Stimulated activated CD4-positive, alpha-beta T cell treated with anti-CD3 and anti-CD28 coated beads, Interleukin-1b, Interleukin-23, amount 100 ng/mL, for 1 hour (primary cell): ENCODE measurements around the gene NIPSNAP2.
A peak's percentile ranks its signal among the peaks of the same experiment; 100 is the strongest.
"Not testable (repeated sequence)": the region's sequence is repeated elsewhere in the genome, so short reads cannot be mapped to it uniquely, and the experiment has no call there.

Experiments used
- DNase-seq, 2 donors: peaks; one replicate each; pipeline ENCODE4 v3.0.0-alpha.2; 2020; ENCODE audit warnings: low read depth in 2 of 2

The NIPSNAP2 gene

DNA sequence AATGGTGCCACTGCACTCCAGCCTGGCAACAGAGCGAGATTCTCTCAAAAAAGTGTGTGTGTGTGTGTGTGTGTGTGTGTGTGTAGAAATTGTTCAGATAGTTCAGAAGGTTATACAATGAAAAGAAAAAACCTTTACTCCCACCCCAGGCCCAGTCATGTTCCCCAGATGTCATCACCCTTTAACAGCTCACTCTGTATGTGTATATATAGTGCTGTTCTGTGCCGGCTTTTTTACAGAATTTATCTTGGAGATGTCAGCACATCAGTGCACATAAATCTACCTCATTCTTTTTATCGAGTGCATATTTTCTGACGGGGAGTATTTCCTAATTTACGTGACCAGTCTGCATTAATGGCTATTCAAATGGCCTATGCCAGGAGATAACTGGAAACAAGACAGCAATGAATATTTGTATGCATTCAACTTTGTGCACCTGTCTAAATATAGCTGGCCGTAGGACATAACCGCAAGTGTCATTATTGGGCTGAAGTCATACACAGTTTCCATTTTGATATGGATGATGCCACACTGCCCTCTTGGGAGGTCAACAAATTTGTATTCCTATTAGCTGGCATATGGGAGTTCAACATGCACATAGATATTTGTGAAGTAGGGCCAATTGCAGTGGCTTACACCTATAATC is 11.7 kb downstream of the NIPSNAP2 start:
- no peak for DNase-seq

DNA sequence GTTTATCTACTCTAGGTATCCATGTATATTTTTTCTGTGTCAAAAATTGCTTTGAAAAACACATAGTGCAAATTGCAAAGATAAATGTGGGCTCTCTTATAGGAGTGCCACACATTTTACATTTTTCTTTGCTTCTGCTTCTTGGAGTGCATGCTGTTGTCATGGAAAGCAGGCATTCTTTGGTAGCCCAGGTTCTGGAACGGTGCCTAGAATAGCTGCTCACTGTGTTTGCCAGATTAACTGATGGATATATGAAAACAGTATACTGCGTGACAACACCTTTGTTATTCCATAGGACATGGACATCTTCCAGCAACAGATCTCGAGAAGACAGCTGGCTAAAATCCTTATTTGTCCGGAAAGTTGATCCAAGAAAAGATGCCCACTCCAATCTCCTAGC is 13.4 kb downstream of the NIPSNAP2 start:
- DNase-seq, result no peak

DNA sequence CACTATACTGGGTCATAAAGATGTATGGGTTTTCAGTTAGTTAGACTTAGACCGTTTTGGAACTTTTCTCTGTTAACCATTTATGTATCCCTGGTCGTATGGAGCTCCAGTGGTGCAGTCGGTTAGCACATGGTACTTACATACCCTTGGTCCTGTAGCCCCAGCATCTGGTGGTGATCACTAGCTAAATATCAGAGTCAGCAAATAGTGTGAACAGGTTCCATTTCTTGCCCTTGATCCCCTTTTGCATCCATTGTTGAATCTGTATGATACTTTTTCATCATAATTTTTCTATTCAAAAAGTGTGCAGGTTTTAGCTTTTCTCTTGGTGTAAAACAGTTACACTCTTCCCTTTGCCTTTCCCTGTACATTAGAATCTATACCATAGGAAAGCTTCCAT is 15.9 kb downstream of the NIPSNAP2 start:
- DNase-seq, result no peak

DNA sequence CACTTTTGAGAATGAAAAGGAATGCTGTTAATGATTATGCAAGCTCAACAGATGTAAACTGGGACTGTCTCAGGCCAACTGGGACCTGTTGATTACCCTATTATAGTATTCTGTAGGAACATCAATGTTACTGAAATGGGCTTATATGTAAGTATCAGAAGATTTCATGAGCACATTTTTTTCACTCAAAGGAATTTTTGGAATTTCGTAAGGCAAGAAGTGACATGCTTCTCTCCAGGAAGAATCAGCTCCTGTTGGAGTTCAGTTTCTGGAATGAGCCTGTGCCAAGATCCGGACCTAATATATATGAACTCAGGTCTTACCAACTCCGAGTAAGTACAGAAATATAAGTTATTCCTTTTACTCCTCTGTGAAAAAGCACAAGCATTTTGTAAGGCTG is 19.2 kb downstream of the NIPSNAP2 start:
- DNase-seq, result no peak

DNA sequence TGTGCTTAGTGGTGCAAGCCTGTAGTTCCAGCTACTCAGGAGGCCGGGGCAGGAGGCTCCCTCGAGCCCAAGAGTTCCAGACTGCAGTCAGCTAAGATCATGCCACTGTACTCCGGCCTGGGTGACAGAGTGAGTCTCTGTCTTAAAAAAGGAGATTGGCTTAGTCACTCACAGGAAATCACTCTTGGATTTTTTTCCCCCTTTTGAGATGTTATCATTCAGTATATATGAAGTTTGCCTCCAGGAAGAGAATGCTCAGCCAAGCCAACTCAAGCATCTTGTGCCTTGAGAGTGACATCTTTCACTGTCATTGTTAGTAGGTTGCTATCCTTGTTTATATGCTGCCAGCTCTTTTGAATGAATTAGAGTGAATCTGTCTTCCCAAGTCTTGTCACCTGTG is 28.0 kb downstream of the NIPSNAP2 start:
- DNase-seq, result no peak

DNA sequence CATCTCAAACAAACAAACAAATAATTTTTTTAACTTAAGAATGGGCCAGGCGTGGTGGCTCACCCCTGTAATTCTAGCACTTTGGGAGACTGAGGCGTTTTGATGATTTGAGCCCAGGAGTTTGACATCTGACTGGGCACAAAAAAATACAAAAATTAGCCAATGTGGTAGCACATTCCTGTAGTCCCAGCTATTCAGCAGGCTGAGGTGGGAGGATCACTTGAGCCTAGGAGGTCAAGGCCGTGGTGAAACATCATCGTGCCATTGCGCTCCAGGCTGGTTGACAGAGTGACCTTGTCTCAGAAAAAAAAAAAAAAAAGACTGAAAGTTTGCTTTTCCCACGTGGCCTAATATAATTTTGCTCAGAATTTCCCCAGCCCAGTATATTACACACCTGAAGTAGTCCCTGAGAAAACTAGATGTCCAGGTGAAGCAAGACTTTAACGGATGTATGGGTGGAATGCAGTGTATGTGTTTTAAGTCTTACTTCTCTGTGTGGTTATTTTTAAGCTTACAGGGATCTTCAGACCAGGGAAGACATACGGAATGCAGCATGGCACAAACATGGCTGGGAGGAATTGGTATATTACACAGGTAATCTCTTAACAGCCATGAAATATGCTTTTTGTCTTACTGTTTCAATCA is 32.6 kb downstream of the NIPSNAP2 start:
- DNase-seq, result no peak

DNA sequence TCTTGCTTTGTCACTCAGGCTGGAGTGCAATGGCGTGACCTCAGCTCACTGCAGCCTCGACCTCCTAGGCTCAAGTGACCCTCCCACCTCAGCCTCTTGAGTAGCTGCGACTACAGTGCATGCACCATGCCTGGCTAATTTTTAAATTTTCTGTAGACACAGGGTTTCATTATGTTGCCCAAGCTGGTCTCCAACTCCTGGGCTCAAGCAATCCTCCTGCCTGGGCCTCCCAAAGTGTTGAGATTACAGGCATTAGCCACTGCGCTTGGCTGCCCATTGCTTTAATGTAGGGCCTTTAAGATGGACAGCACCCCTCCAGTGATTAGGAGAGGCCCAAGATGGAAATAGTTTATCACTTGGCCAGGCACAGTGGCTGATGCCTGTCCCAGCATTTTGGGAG is 39.4 kb downstream of the NIPSNAP2 start:
- DNase-seq, result no peak

DNA sequence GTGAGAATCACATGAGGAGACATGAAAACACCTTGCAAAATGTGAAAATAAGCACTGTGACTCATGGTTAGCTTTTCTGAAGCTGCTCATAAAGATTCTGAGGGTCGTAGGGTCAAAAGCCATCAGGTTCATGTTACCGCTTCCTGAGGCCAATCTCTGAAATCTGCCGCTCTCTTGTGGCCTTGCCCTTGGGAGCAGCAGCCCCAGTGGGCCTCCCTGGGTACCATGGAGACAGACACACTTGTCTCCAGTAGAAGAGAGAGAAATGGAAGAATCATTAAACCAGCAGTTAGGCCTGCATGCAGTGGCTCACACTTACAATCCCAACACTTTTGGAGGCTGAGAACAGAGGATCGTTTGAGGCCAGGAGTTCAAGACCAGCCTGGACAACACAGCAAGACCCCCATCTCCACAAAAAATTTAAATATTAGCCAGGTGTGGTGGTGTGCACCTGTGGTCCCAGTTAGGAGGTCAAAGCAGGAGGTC is 42.8 kb downstream of the NIPSNAP2 start:
- DNase-seq, result no peak

DNA sequence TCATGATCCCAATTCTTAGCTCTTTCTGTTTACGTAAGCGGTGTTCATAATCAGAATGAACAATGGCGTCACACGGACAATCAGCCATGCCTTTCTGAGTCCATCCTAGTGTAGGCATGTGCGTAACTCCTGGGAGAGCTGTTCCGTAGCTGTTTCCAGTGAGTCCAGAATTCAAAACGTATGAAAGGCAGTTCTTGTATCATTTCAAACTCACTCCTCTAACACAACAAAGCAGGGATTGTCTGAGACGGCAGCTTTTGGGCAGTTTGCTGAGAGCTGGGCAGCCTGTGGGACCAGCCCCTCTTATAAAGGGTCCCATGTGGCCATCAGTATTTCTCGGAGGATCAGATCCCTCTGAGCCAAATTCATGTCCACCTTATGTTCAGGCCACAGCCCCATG is 43.5 kb downstream of the NIPSNAP2 start:
- no peak for DNase-seq

DNA sequence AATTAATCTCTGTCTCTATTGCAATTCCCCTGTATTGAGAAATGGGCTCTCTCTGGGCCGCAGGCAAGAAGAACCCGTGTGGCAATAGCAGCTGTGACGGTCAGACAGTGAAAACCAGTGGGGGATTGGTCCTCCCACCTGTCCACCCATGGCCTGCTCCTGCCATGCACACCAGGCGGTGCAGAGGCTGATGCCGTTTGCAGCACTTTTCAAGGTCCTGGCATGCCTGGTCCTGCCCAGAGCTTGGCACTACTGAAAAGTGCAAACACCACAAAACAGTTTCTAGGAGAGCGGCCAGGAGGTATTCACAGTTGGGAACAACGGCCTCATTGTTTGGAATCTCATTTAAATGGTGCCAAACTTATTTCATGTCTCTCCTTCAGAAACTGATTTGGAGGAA is 45.3 kb downstream of the NIPSNAP2 start:
- no peak for DNase-seq

DNA sequence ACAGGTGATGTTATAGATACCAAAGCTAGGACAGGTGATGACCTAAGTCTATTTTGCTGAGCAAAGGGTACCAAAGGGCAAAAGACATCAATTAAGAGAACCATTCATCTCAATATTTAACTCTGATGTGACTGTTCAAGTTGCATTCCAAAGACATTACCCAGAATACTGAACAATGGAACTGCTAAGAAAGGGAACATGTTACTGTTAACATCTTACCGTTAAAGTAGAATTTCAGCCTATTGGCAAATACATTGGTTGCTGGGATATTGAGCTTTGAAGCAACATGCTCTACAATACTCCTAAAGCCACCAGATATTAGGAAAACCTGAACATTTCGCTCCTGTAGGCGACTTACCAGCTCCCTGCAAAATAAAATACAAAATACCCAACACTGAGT is 52.6 kb downstream of the NIPSNAP2 start:
- not testable (repeated sequence) for DNase-seq

DNA sequence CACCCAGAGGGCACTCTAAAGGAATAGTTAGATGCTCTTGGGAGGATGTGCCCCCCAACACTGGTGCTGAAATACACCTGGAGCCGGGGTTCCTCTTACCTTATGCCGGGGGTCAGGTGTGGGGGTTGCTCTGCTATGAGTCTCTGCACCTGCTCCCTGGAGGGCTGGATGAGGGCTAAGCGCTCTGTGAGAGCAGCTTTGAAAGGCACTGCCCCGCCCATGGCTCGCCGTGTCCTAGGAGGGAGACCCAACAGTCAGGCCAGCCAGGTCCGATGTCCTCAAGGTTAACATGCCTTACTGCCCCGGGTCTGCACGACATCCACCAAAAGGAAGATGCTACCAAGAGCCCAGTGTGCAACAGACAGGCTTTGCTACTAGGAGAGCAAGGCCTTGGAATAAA is 55.1 kb downstream of the NIPSNAP2 start:
- no peak for DNase-seq

DNA sequence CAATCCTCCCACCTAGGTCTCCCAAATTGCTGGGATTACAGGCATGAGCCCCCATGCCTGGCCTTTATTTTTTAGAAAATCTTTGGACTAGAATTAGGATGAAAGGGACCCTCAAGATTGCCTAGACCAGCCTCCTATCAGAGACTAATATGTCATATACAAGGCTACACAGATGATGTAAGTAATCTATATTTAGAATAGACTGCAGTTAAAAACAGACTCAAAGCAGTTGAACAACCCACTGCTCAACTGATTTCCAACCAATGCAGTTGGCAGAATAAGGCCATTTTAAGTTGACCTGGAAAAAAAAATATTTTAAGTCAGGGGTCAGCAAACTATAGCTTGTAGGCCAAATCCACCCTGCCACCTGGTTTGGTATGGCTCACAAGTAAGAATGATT is 59.1 kb downstream of the NIPSNAP2 start:
- no peak for DNase-seq

DNA sequence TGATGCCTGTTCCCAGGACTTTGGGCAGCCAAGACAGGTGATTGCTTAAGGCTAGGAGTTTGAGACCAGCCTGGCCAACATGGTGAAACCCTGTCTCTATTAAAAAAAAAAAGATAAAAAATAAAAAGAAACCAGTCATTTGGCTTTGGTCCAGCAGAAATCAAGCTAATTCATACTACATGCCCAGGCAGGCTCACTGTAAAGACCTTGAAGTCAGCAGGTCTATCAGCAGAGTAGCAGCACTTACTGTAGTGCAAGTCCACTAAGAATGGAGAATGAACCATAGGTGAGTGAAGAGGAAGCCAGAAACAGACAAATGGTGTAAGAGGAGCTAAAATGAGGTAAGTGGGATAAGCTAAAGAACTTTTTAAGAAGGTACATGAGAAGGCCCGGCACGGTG is 62.2 kb downstream of the NIPSNAP2 start:
- no peak for DNase-seq

DNA sequence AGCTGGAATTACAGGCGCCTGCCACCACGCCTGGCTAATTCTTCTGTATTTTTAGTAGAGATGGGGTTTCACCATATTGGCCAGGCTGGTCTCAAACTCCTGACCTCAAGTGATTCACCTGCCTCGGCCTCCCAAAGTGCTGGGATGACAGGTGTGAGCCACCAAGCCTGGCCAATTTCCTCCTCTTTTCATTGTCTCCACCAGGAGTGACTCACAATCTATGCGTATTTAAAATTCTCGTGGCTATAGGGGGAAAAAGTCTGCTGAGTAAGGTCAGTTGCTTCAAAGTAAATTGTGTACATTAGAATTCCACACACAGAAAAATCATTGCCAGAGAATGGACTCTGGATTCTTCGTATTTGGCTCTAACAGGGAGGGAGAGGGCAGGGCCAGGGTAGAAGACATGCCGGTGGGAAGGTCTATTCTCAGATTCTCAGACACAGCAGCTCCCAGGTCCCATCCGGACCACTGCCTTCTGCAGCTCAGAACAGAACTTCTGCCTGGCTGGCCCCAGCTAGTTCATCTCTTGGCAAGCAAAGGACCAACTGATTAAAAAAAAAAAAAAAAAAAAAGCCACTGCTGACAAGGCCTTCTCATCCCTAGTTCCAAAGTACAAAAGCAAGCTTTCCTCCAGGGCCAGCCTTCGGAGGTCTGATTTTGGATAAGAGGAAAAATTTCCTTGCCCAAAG is 64.7 kb downstream of the NIPSNAP2 start:
- no peak for DNase-seq

DNA sequence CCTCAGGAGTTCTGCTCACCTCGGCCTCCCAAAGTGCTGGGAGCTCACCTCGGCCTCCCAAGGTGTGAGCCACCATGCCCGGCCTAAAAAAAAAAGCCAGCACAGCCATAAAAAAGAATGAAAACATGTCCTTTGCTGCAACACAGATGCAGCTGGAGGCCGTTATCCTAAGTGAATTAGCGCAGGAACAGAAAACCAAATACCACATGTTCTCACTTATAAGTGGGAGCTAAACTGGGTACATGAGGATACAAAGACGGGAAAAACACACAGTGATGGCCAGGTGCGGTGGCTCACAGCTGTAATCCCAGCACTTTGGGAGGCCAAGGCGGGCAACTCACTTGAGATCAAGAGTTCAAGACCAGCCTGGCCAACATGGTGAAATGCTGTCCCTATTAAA is 66.0 kb downstream of the NIPSNAP2 start:
- no peak for DNase-seq

DNA sequence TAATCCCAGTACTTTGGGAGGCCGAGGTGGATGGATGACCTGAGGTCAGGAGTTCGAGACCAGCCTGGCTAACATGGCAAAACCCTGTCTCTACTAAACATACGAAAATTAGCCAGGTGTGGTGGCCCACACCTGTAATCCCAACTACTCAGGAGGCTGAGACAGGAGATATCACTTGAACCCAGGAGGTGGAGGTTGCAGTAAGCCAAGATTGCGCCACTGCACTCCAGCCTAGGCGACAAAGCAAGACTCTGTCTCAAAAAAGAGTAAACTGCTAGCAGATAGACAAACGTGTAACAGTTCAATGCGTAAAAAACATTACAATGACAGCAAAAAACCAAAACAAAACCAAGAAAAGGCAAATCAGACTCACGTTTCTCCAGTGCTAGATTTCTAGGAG is 67.2 kb downstream of the NIPSNAP2 start:
- not testable (repeated sequence) for DNase-seq

DNA sequence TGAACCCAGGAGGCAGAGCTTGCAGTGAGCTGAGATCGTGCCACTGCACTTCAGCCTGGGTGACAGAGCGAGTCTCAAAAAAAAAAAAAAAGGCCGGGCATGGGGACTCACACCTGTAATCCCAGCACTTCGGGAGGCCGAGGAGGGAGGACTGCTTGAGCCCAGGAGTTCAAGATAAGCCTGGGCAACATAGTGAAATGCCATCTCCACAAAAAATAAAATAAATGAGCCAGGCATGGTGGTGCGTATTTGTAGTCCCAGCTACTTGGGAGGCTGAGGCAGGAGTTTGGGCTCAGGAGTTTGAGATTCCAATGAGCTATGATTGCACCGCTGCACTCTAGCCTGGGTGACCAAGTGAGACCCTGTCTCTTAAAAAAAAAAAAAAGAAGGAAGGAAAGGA is 68.2 kb downstream of the NIPSNAP2 start:
- DNase-seq, result not testable (repeated sequence)

DNA sequence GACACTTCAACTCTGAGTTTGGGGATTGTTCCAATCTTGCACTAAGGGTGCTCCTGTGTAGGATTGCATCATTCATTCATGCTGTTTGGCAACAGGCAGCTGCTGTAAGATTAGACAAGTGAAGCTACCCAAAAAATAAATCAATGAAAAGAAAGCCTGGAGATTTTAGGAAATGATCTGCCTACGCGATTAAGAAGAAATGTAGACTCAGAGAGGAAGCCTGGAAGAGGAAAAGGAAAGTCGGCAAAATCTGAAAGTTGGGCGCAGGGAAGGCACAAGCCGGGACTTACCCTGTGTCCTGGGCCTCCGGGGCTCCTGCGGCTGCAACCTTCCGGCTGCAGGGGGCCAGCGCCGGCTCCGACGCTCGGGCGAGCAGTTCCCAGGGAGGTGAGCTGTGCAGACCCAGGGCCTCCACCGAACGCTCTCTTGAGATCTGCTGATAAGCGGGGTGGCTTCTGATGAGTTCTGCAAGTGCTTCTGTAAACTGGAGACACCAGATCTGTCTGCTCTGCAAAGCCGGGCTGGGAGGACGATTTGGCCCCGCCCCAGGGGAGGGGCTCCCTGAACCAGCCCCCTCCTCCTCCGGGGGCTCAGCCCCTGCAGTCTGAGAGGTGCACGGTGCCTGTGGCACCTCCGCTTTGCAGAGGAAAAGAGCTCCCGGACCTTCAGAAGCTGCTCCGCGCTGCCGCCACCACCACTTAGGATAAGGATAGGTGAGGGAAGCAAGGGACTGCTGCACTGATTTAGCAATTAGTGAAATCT is 69.5 kb downstream of the NIPSNAP2 start:
- DNase-seq, result peak; percentile 25 to 59

DNA sequence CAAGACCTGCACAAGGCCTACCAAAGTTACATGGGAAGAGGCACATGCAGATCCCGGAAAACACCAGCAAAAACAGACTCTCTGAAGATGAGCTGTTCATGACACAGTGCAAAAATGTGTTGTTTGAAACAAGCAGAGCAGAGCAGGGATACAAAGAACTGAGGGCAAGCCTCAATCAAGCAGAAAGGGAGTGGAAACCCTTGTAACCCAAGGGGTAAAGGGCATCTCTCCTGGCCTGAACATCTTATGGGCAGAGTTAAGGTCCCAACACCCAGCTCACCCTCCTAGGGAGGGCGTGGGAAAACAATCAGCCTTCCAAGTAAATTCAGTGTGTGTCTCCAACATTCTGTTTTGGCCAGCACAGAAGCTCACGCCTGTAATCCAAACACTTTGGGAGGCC is 76.3 kb downstream of the NIPSNAP2 start:
- no peak for DNase-seq

DNA sequence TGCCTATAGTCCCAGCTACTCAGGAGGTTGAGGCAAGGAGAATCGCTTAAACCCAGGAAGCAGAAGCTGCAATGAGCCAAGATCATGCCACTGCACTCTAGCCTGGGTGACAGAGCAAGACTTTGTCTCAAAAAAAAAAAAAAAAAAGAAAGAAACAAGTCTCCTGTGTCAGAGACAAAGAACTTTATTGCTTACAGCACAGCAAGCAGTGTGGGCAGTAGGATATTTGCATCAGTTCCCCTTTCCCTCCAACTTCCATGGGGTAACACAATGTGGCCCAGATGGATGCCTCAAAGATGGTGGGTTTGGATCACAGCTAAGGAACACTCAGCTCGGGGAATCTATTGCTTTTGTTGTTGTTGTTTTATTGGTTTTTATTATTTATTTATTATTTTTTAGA is 81.4 kb downstream of the NIPSNAP2 start:
- DNase-seq, result not testable (repeated sequence)

DNA sequence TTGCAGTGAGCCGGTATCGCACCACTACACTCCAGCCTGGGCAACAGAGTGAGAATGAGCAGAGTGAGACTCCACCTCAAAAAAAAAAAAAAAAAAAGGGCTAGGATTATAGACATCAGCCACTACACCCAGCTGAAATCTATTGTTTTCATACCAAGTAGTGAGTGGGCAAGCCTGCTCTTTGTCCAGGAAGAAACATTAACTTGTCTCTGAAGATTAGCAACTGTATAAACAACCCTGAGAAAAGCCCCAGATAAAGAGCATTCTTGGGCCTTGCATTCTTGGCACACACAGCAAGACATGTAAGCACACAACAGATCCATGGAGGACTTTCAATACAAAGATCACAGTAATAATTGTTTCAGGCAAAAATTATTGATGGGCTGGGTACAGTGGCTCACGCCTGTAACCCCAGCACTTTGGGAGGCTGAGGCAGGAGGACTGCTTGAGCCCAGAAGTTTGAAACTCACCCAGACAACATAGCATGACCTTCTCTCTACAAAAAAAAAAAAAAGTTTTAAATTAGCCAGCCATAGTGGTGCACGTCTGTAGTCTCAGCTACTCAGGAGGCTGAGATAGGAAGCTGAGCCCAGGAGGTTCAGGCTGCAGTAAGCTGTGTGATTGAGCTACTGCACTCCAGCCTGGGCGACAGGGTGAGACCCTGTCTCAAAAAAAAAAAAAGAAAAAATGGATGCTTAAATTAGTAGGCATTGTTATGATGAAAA is 82.5 kb downstream of the NIPSNAP2 start:
- DNase-seq, result no peak
